ENCODE data around the gene DRD4.

The DRD4 gene

DNA sequence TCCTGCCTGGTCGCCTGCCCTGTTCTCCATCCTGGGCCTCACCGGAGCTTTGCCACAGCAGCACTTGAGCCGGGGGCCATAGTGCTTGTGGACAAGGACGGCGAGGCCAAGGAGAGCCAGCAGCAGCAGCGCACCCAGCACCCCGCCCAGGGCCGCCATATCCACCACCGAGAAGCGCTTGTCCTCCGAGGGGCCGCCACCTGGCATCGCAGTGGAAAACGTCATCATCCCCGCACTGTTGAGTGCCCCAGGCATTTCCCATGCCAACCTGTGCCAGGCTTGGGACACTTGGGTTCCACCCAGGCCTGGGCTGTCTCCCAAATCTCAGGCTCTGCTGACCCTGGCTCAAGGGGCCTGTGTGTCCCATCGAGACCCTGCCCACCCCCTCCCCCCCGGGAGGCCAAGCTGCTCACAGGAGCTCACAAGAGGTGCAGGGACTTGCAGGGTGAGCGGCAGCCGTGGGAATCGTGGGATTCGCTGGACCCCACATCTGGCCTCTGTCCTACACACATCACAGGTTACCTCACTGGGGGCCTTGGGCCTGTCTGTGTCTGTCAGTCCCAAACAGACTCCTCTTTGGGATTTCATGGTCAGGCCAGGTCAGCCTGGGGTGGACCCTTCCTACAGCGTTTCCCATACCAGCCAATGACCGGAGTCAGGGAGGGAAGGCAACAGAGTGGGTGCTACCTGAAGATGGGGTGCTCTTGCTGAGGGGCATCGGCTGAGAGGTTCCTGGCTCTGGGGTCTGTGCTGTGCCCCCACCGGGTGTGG lies 19.0 kb upstream of the DRD4 start:
- 0 out of 2 replicates have a peak, but pooled peaks cover 3% of the 10 kb centered on the region for H3F3A ChIP-seq (ENCODE audit: control insufficient read depth, insufficient read depth)
- H3K9me3 ChIP-seq (ENCODE audit: control insufficient read depth, insufficient read depth, low read length): no peaks in the 10 kb centered on the region
- H3K27me3 ChIP-seq (ENCODE audit: control insufficient read depth, low read length): no peaks in the 10 kb centered on the region
- peaks cover 6% of the 10 kb centered on the region for H4K20me1 ChIP-seq (ENCODE audit: control insufficient read depth, insufficient read depth, low read depth, low read length)
- H3K27ac ChIP-seq (ENCODE audit: low read depth, low read length): no peak overlapping the region
- peaks cover 6% of the 10 kb centered on the region for H3K79me2 ChIP-seq (ENCODE audit: control insufficient read depth, low read length)
- H3K9me2 ChIP-seq (replicated peaks; ENCODE audit: control insufficient read depth, low read length): no peaks in the 10 kb centered on the region
- TF ChIP-seq, protein P1, sequence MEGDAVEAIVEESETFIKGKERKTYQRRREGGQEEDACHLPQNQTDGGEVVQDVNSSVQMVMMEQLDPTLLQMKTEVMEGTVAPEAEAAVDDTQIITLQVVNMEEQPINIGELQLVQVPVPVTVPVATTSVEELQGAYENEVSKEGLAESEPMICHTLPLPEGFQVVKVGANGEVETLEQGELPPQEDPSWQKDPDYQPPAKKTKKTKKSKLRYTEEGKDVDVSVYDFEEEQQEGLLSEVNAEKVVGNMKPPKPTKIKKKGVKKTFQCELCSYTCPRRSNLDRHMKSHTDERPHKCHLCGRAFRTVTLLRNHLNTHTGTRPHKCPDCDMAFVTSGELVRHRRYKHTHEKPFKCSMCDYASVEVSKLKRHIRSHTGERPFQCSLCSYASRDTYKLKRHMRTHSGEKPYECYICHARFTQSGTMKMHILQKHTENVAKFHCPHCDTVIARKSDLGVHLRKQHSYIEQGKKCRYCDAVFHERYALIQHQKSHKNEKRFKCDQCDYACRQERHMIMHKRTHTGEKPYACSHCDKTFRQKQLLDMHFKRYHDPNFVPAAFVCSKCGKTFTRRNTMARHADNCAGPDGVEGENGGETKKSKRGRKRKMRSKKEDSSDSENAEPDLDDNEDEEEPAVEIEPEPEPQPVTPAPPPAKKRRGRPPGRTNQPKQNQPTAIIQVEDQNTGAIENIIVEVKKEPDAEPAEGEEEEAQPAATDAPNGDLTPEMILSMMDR (IDR thresholded peaks at IDR 0.05; ENCODE audit: low read depth, low read length, poor library complexity, severe bottlenecking): no peak
- no peak for TF ChIP-seq EZH2phosphoT487 (IDR thresholded peaks at IDR 0.05; ENCODE audit: borderline replicate concordance, low read length)
- no peak overlapping the region for H3K4me3 ChIP-seq (ENCODE audit: low read length)
- peaks cover 30% of the 10 kb centered on the region for H3K4me1 ChIP-seq (ENCODE audit: control insufficient read depth, low read length)
- peaks cover 13% of the 10 kb centered on the region for H3K36me3 ChIP-seq (ENCODE audit: control insufficient read depth, low read length)
- no peak overlapping the region for H3K4me2 ChIP-seq (ENCODE audit: low read length)

DNA sequence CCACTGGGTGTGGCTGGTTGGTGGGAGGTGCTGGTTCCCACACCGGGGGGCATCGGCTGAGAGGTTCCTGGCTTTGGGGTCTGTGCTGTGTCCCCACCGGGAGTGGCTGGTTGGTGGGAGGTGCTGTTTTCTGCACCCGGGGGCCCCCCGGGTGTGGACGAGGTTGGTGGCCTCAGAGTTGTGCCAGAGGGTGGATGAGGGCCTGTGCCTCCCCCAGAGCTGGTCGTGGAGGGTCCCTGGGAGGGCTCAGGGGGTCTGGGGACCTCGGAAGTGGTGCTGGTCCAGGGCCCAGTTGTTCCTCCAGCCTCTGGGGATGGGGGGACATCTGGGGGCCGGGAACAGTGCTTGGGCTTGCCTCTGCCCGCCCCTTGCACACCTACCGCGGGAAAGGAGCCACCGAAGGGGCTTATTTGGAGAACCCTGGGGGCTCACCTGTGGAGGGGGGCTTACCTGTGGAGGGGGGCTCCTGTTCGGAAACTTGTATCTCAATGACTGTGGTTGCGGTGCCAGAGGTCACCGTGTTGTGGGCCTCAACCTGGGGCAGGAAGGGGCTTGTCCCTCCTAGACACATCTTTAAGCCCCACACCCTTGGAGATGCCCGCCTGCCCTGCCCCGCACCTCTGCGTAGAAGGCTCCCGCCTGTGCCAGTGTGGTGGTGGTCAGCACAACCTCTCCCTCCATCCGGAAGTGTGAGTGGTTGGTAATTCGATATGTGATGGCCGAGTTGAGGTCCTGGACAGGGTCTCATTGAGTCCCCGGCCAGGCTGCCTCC lies 18.0 kb upstream of the DRD4 start:
- no peak overlapping the region for H3K4me2 ChIP-seq (ENCODE audit: low read length)
- H3K9me2 ChIP-seq (replicated peaks; ENCODE audit: control insufficient read depth, low read length): no peaks in the 10 kb centered on the region
- no peaks in the 10 kb centered on the region for H3K9me3 ChIP-seq (ENCODE audit: control insufficient read depth, insufficient read depth, low read length)
- peaks cover 3% of the 10 kb centered on the region; the same call in 1 of the 2 replicates for H4K20me1 ChIP-seq (ENCODE audit: control insufficient read depth, insufficient read depth, low read depth, low read length)
- H3K27ac ChIP-seq (ENCODE audit: low read depth, low read length): no peak overlapping the region
- no peak overlapping the region for H3K4me3 ChIP-seq (ENCODE audit: low read length)
- 0 out of 2 replicates have a peak, but pooled peaks cover 3% of the 10 kb centered on the region for H3F3A ChIP-seq (ENCODE audit: control insufficient read depth, insufficient read depth)
- TF ChIP-seq, protein P1 (IDR thresholded peaks at IDR 0.05; ENCODE audit: low read depth, low read length, poor library complexity, severe bottlenecking): no peak
- peaks cover 10% of the 10 kb centered on the region; the same call in 1 of the 2 replicates for H3K36me3 ChIP-seq (ENCODE audit: control insufficient read depth, low read length)
- peaks cover 6% of the 10 kb centered on the region for H3K79me2 ChIP-seq (ENCODE audit: control insufficient read depth, low read length)
- peaks cover 21% of the 10 kb centered on the region for H3K4me1 ChIP-seq (ENCODE audit: control insufficient read depth, low read length)
- no peaks in the 10 kb centered on the region for H3K27me3 ChIP-seq (ENCODE audit: control insufficient read depth, low read length)

DNA sequence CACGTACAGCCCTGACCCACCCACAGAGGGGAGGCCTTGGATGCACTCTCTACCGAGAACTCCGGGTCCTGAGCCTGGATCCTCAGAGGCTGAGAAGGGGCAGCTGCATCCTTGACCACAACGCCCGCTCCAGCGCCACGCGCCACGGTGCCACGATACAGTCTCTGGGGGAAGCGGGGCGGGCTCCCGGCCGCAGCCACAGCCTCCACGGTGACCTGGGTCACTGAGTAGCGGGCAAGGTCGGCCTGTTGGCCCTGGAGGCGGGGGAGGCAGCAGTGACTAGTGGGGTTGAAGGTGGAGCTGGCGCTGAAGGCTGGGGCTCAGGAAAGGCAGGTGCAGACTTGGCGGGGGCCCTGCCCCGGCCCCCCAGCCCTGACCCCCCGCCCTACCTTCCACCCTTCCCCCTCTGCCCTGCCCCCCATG lies 17.4 kb upstream of the DRD4 start:
- Histone ChIP-seq H3K4me3 (ENCODE audit: low read length) (no peak overlapping the region), H3F3A (ENCODE audit: control insufficient read depth, insufficient read depth) (0 out of 2 replicates have a peak, but pooled peaks cover 3% of the 10 kb centered on the region), H3K4me1 (ENCODE audit: control insufficient read depth, low read length) (peaks cover 17% of the 10 kb centered on the region), H3K27me3 (ENCODE audit: control insufficient read depth, low read length) (no peaks in the 10 kb centered on the region), H3K9me2 (replicated peaks; ENCODE audit: control insufficient read depth, low read length) (no peaks in the 10 kb centered on the region), H3K9me3 (ENCODE audit: control insufficient read depth, insufficient read depth, low read length) (no peaks in the 10 kb centered on the region), H3K79me2 (ENCODE audit: control insufficient read depth, low read length) (peaks cover 6% of the 10 kb centered on the region; the same call in 1 of the 2 replicates), H3K4me2 (ENCODE audit: low read length) (no peak overlapping the region), H3K36me3 (ENCODE audit: control insufficient read depth, low read length) (peaks cover 7% of the 10 kb centered on the region; the same call in 1 of the 2 replicates), H4K20me1 (ENCODE audit: control insufficient read depth, insufficient read depth, low read depth, low read length) (no peaks in the 10 kb centered on the region), H3K27ac (ENCODE audit: low read depth, low read length) (no peak overlapping the region)
- no peak for TF ChIP-seq EZH2phosphoT487 (IDR thresholded peaks at IDR 0.05; ENCODE audit: borderline replicate concordance, low read length)
- TF ChIP-seq, protein P1 (IDR thresholded peaks at IDR 0.05; ENCODE audit: low read depth, low read length, poor library complexity, severe bottlenecking): no peak
